Glutamatergic neuron (in vitro differentiated cells): ENCODE data around the gene KIAA0930. TPM values are rescaled to one million over a fixed set of nuclear protein-coding genes. Genes with fewer than 3 reads are reported as not detected.
A peak's percentile ranks its signal among the peaks of the same experiment; 100 is the strongest.

Experiments used
- DNase-seq: peaks from one replicate; pipeline ENCODE4 v3.0.0; 2022
- H3K27ac Mint-ChIP-seq: one replicate; pipeline ENCODE4 v1.8.0; 2020; ENCODE audit warnings: mild to moderate bottlenecking, mixed read lengths, inconsistent platforms; ENCODE audit not compliant: unreplicated experiment
- H3K27me3 Mint-ChIP-seq: one replicate; pipeline ENCODE4 v1.8.0; 2020; ENCODE audit warnings: mild to moderate bottlenecking, moderate library complexity, mixed read lengths, inconsistent platforms; ENCODE audit not compliant: unreplicated experiment
- H3K36me3 Mint-ChIP-seq: one replicate; pipeline ENCODE4 v1.8.0; 2020; ENCODE audit warnings: mild to moderate bottlenecking, mixed read lengths, inconsistent platforms; ENCODE audit not compliant: unreplicated experiment
- H3K4me1 Mint-ChIP-seq: one replicate; pipeline ENCODE4 v1.8.0; 2020; ENCODE audit warnings: mild to moderate bottlenecking, low read depth, mixed read lengths, inconsistent platforms; ENCODE audit not compliant: unreplicated experiment
- H3K4me3 Mint-ChIP-seq: one replicate; pipeline ENCODE4 v1.8.0; 2020; ENCODE audit warnings: mild to moderate bottlenecking, mixed read lengths, inconsistent platforms; ENCODE audit not compliant: unreplicated experiment
- H3K9me3 Mint-ChIP-seq: one replicate; pipeline ENCODE4 v1.8.0; 2020; ENCODE audit warnings: mild to moderate bottlenecking, moderate library complexity, mixed read lengths, inconsistent platforms; ENCODE audit not compliant: unreplicated experiment
- total RNA-seq: library from RNA; stranded (reverse); fragmentation: NEBNext Ultra II Directional; extraction: Animal tissue kit (Norgen Biotek cat#: 25700); gene quantifications from one replicate; pipeline ENCODE4 v1.2.1, GENCODE V29; 2021; ENCODE audit not compliant: unreplicated experiment
- TF ChIP-seq, protein P1 (sequence below): fragments of 200-600 bp; sonication (generic); IDR thresholded peaks from one replicate; pipeline ENCODE4 v1.5.0; 2021; ENCODE audit not compliant: partially characterized antibody, unreplicated experiment

KIAA0930 gene
- total RNA-seq, 1 donor from 2014 or later = 170 TPM

DNA sequence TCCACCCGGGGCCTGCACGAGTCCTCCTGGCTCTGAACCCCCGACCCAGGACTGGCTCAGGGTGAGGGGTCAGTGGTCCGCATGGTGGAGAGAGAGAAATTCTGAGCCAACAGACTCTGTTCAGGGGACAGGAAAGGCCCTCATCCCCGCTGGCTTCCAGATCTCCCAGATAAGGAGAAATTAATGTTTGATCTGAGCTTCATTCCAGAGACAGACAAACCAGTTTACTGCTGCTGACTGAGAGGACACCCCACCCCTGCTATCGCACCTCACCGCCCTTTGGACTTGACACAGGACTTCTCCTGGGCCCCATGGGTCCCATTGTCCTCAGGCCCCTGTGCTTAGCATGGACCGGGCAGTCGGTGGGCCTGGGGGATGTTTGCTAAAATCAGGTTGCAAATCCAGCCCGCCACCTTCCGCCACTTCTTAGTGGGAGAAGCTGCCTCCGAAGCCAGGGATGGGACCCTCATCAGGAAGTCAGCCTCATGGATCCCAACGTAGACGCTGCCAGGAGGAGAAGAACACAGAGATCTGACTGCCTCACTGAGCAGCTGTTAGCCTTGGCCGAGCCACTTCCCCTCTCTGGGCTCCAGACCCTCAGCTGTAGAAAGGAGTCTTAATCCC is 32.9 kb upstream of the KIAA0930 start:
- TF ChIP-seq, protein P1, sequence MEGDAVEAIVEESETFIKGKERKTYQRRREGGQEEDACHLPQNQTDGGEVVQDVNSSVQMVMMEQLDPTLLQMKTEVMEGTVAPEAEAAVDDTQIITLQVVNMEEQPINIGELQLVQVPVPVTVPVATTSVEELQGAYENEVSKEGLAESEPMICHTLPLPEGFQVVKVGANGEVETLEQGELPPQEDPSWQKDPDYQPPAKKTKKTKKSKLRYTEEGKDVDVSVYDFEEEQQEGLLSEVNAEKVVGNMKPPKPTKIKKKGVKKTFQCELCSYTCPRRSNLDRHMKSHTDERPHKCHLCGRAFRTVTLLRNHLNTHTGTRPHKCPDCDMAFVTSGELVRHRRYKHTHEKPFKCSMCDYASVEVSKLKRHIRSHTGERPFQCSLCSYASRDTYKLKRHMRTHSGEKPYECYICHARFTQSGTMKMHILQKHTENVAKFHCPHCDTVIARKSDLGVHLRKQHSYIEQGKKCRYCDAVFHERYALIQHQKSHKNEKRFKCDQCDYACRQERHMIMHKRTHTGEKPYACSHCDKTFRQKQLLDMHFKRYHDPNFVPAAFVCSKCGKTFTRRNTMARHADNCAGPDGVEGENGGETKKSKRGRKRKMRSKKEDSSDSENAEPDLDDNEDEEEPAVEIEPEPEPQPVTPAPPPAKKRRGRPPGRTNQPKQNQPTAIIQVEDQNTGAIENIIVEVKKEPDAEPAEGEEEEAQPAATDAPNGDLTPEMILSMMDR = no peak
- peaks cover 8% of the 10 kb centered on the region for H3K27me3 Mint-ChIP-seq
- peaks cover 11% of the 10 kb centered on the region for H3K9me3 Mint-ChIP-seq
- no peaks in the 10 kb centered on the region for H3K36me3 Mint-ChIP-seq
- no peak for DNase-seq
- peaks cover 4% of the 10 kb centered on the region for H3K4me1 Mint-ChIP-seq
- H3K4me3 Mint-ChIP-seq = no peak overlapping the region
- no peak overlapping the region for H3K27ac Mint-ChIP-seq

DNA sequence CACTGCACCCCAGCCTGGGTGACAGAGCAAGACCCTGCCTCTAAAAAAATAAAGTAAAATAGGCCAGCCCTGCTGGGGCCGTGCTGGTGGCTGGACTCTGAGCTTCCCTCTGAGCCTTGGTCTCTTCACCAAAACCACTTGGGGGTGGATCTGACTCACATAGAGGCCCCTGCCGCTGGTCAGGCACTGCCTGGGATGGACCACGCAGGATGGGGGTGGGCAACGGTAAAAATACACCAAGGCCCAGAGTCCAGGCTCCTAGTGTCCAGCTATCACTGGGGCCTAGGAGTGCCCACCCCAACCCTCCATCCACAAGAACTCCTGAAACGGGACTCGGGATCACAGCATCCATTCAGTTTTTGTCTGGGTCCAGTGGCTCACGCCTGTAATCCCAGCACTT is 31.8 kb upstream of the KIAA0930 start:
- Mint-ChIP-seq H3K36me3 (no peaks in the 10 kb centered on the region), H3K4me1 (peaks cover 4% of the 10 kb centered on the region), H3K27ac (no peak overlapping the region), H3K27me3 (peaks cover 8% of the 10 kb centered on the region), H3K9me3 (peaks cover 9% of the 10 kb centered on the region), H3K4me3 (no peak overlapping the region)
- DNase-seq = no peak
- TF ChIP-seq, protein P1 = no peak

DNA sequence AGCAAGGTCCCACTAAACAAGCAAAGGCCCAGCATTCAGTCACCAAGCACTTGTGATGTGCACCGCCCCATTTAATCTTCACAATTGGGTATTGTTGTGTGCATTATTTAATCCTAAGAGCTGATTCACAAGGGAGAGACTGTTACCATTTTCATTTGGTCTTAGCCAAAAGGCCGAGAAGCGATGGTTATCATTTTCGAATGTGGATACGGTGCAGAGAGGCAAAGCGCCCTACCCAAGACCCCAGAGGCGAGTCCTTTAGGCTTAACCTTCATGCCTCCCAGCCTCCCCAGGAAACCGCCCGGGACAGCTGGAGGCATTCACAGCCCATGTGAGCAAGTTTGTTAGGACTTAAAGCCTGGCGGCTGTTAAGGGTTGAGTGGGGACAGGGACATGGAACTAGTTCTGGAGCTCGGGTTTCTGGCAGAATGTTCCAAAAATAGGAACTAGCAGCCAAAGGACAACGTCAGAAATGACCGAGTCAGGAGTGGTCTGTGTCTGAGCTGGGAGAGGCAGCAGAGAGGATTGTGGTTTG is 31.0 kb upstream of the KIAA0930 start:
- H3K4me1 Mint-ChIP-seq = peaks cover 4% of the 10 kb centered on the region
- H3K36me3 Mint-ChIP-seq = no peaks in the 10 kb centered on the region
- peaks cover 8% of the 10 kb centered on the region for H3K27me3 Mint-ChIP-seq
- no peak overlapping the region for H3K4me3 Mint-ChIP-seq
- no peak for DNase-seq
- H3K9me3 Mint-ChIP-seq = peaks cover 9% of the 10 kb centered on the region
- TF ChIP-seq, protein P1 = no peak
- no peak overlapping the region for H3K27ac Mint-ChIP-seq

DNA sequence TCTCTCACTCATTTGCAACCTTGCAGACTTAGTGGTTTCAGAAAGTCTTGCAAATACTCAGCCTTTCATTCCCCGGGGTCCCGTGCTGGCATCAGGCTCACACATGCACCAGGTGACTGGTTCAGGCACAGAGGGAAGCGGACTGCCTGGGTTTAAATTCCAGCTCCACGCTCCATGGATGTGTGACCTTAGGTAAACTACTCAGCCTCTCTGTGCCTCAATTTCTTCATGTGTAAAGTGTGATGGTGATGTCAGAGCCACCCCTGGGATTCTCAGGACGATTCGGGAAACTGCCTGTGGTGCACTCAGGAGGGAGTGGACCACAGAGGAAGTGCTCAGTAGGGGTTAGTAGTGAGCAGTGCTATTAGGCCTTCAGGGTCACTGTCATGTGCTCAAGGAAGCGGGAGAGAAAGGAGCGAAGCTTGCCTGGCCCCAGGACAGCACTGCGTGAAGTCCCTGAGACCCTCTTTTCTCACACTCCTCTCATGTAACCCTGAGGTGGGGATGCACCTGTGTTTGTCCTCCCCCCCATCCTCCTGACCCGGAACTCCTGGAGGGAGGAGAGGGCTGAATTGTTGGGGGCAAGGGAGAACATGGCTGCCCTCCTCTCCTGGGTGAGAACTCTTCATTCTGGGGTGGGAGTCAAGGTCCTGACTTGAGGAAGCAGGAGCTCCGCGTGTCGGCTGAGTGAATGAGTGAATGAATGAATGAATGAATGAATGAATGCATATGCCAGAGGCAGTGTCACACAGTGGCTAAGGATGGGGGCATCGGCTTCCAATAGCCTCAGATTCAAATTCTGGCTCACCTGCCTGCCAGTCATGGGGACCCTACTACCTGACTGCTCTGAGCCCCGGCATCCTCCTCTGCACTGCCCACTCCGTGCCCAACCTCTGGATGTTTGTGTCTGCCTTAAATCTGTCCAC is 29.7 kb upstream of the KIAA0930 start:
- Mint-ChIP-seq H3K36me3 (no peaks in the 10 kb centered on the region), H3K9me3 (peaks cover 9% of the 10 kb centered on the region), H3K4me1 (peaks cover 4% of the 10 kb centered on the region), H3K27ac (no peak overlapping the region), H3K27me3 (peaks cover 8% of the 10 kb centered on the region), H3K4me3 (peak overlapping the region; percentile 78)
- DNase-seq = no peak
- TF ChIP-seq, protein P1 = no peak
